ENCODE results near the gene ZFYVE1.
A peak's percentile ranks its signal among the peaks of the same experiment; 100 is the strongest.

ZFYVE1 gene

DNA sequence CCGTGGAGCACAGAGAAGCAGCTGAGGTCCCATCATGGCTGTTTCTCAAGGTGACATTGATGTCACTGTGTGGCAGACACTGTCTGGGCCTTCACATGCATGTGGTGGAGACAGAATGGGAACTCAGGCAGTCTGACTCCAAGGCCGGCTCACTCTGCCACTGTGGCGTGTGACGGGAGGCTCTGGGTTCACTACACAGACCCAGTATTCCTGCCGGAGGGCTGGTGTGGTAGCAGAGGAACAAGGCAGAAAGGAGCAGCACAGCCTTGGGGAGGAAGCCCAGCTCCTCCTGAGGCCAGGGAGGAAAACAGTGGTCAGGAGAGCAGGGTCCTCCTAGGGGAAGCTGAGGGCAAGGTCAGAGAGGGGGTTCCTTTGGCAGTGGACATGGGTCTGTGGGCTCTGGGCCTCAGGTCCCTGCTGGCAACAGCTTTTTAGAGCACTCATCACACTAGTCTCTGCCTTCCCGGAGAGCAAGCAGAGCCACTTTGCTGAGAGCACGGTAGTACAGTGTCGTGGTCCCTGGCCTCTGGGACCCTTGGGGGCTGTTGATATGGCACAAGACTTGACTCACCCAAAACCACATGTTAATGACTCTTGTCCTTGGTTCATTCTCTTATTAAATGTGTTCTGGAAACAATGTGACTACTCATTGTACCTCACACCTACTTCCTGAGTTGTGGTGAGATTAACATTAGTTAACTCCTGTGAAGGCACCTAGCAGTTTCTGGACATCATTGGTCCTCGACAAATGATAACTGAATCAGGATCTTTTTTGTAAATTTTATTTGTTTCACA lies 79.3 kb downstream of the ZFYVE1 start:
- peak; percentile 16 for DNase-seq (ENCODE audit: low read depth)
- TF ChIP-seq, protein P1, sequence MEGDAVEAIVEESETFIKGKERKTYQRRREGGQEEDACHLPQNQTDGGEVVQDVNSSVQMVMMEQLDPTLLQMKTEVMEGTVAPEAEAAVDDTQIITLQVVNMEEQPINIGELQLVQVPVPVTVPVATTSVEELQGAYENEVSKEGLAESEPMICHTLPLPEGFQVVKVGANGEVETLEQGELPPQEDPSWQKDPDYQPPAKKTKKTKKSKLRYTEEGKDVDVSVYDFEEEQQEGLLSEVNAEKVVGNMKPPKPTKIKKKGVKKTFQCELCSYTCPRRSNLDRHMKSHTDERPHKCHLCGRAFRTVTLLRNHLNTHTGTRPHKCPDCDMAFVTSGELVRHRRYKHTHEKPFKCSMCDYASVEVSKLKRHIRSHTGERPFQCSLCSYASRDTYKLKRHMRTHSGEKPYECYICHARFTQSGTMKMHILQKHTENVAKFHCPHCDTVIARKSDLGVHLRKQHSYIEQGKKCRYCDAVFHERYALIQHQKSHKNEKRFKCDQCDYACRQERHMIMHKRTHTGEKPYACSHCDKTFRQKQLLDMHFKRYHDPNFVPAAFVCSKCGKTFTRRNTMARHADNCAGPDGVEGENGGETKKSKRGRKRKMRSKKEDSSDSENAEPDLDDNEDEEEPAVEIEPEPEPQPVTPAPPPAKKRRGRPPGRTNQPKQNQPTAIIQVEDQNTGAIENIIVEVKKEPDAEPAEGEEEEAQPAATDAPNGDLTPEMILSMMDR (conservative IDR thresholded peaks at IDR 0.05; ENCODE audit: control insufficient read depth, insufficient read depth, low read depth, low read length), result no peak
- no peak overlapping the region for H3K4me3 ChIP-seq (ENCODE audit: control insufficient read depth, low read depth, low read length)

DNA sequence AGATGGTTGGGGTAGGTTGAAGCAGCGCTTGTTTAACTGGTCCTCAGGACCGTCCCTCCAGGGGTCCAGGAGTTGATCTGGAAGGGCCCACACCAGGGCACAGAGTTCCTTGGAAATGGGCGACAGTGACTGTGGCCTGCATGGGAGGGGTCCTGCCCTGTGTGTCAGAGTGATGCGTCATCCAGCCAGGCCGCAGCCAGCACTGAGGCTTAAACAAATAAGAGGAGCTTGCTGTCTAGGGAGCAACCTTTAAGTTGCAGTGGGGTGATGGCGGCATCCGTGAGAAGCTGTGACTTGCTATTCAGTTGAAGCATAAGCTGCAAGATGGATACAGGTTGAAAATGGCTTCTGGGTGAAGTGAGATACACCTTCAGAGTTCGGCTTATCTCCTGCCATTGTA lies 80.4 kb downstream of the ZFYVE1 start:
- no peak overlapping the region for H3K4me3 ChIP-seq (ENCODE audit: control insufficient read depth, low read depth, low read length)
- DNase-seq (ENCODE audit: low read depth), result no peak
- TF ChIP-seq, protein P1 (conservative IDR thresholded peaks at IDR 0.05; ENCODE audit: control insufficient read depth, insufficient read depth, low read depth, low read length), result no peak

DNA sequence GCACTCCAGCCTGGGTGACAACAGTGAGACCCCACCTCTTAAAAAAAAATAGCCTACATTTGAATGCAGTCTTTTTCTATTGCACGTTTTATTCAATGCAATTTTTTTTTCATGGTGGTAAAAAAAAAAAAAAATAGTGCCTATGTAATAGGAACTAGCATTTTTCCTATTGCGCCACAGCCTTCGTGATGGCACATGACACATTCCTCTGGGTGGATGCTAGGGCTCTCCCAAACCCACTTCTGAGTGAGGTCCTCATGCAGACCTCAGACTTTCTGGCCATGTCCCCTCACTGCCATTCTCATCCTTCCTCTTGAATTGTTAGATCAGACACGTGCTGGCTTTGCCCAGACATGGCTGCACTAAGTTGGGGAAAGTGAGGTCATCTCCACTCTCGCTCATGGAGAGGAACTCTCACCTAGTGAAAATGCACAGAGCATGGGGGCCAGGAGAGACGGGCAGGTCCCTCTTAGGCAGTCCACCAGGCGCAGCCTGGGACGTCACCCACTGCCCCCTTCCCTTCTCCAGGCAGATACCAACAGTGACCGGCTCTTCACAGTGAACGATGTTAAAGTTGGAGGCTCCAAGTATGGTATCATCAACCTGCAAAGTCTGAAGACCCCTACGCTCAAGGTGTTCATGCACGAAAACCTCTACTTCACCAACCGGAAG lies 81.4 kb downstream of the ZFYVE1 start:
- TF ChIP-seq, protein P1 (conservative IDR thresholded peaks at IDR 0.05; ENCODE audit: control insufficient read depth, insufficient read depth, low read depth, low read length), result no peak
- DNase-seq (ENCODE audit: low read depth), result no peak
- no peak overlapping the region for H3K4me3 ChIP-seq (ENCODE audit: control insufficient read depth, low read depth, low read length)

DNA sequence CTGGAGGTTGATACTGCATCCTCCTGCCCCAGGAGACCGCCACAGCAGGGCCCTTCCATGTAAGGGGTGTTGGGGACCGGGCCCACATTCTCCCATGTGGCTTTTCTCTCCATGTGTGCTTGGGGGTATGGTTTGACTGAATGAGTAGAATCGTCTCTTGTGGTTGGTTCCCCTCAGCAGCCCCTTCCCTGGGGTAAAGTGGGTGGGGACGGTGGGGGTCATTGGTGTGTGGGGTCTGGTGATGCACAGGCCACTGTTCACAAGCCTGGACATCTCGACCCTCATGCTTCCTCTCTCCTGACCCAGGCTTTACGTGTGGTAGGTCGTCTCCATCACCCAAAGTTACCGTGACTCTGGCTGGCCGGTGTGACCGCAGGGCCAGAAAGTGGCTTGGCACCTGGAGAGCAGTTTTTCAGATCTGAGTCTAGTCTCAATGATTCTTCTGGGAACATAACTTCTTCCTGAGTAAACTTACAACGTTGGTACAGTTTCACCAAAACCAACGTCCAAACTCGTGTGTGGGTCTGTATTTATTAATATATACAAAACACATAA lies 83.0 kb downstream of the ZFYVE1 start:
- no peak overlapping the region for H3K4me3 ChIP-seq (ENCODE audit: control insufficient read depth, low read depth, low read length)
- TF ChIP-seq, protein P1 (conservative IDR thresholded peaks at IDR 0.05; ENCODE audit: control insufficient read depth, insufficient read depth, low read depth, low read length), result no peak
- no peak for DNase-seq (ENCODE audit: low read depth)

DNA sequence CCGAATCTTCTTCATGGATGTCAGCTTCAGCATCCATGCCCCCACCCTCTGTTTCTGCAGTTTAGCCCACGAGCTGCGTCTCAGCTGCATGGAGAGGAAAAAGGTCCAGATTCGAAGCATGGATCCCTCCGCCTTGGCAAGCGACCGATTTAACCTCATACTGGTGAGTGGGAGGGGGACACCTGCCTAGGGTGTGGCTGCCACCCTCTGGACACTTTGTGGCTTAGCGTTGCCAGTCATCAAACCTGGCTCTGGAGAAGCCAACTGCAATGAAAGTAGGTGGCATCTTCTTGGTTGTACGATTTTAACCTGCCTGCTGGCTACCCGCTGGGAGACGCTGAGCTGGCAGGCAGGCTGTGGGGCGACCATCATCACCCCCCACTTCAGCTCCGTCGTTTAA lies 84.0 kb downstream of the ZFYVE1 start:
- TF ChIP-seq, protein P1 (conservative IDR thresholded peaks at IDR 0.05; ENCODE audit: control insufficient read depth, insufficient read depth, low read depth, low read length), result no peak
- no peak overlapping the region for H3K4me3 ChIP-seq (ENCODE audit: control insufficient read depth, low read depth, low read length)
- no peak for DNase-seq (ENCODE audit: low read depth)

DNA sequence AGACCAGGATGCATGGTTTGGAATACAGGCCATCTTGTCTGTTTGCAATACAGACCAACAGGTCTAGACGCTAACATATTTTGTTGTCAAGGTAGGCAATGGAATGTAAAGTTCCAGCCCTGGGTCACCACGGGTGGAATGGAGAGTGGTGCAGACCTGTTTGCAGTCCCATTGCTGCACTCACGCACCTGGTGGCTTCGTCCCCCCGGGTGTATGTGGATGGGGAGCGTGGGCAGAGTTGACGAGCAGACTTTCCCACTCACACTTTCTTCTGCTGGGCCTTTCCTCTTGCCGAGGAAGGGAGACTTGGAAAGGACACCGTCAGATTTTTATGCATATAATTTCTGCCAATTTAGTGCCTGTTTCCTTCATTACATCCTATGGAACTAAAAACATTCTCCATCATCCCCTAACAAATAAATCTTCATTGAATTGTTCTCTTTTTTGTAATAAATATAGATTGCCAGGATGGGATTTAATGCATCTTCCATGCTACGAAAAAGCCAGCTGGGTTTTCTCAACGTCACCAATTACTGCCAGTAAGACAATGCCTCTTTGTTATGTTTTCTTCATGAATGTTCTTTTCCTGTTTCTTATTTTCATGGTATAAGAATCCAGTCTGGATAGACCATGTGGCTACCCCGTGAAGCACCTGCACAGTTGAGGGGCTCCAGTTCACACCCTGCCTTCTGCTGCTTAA lies 85.5 kb downstream of the ZFYVE1 start:
- no peak overlapping the region for H3K4me3 ChIP-seq (ENCODE audit: control insufficient read depth, low read depth, low read length)
- no peak for DNase-seq (ENCODE audit: low read depth)
- TF ChIP-seq, protein P1 (conservative IDR thresholded peaks at IDR 0.05; ENCODE audit: control insufficient read depth, insufficient read depth, low read depth, low read length), result no peak
